Astrocyte (in vitro differentiated cells and primary cell): ENCODE data around the gene RAB3IP. TPM values are rescaled to one million over a fixed set of nuclear protein-coding genes. Genes with fewer than 3 reads are reported as not detected.

Source experiments
- DNase-seq: peaks from one replicate; pipeline ENCODE4 v3.0.0-alpha.2; 2010; ENCODE audit warnings: low read depth
- FAIRE-seq: peaks from 2 replicates; lab custom pipeline; 2011; peaks lifted over from hg19 to GRCh38; lab: Jason Lieb, UNC
- H2AFZ ChIP-seq: 2 replicates; pipeline ENCODE4 v1.6.0; 2012; ENCODE audit warnings: low read depth, low read length, inconsistent platforms
- H3K27ac ChIP-seq: 2 replicates; pipeline ENCODE4 v1.5.1; 2011; ENCODE audit warnings: low read depth, low read length, inconsistent platforms
- H3K27me3 ChIP-seq: 2 replicates; pipeline ENCODE4 v1.6.0; 2011; ENCODE audit warnings: low read length, inconsistent platforms; ENCODE audit not compliant: insufficient read depth
- H3K36me3 ChIP-seq: 2 replicates; pipeline ENCODE4 v1.5.1; 2011; ENCODE audit warnings: low read length, inconsistent platforms; ENCODE audit not compliant: insufficient read depth
- H3K4me1 ChIP-seq: 2 replicates; pipeline ENCODE4 v1.5.1; 2011; ENCODE audit warnings: low read length, inconsistent platforms; ENCODE audit not compliant: insufficient read depth
- H3K4me2 ChIP-seq: 2 replicates; pipeline ENCODE4 v1.6.0; 2012; ENCODE audit warnings: low read length, inconsistent platforms
- H3K4me3 ChIP-seq: 2 replicates; pipeline ENCODE4 v1.5.1; 2011; ENCODE audit warnings: low read depth, mild to moderate bottlenecking, low read length, inconsistent platforms; ENCODE audit not compliant: insufficient read depth
- H3K79me2 ChIP-seq: 2 replicates; pipeline ENCODE4 v1.6.0; 2012; ENCODE audit warnings: mild to moderate bottlenecking, low read length, inconsistent platforms; ENCODE audit not compliant: insufficient read depth
- H3K9ac ChIP-seq: 2 replicates; pipeline ENCODE4 v1.6.0; 2012; ENCODE audit warnings: mild to moderate bottlenecking, low read length, inconsistent platforms
- H3K9me3 ChIP-seq: 2 replicates; pipeline ENCODE4 v1.5.1; 2012; ENCODE audit warnings: low read depth, mild to moderate bottlenecking, low read length, inconsistent platforms; ENCODE audit not compliant: insufficient read depth
- H4K20me1 ChIP-seq: 2 replicates; pipeline ENCODE4 v1.6.0; 2012; ENCODE audit warnings: low read length, inconsistent platforms; ENCODE audit not compliant: insufficient read depth
- H3K27ac Mint-ChIP-seq: one replicate; pipeline ENCODE4 v1.8.0; 2021; ENCODE audit warnings: mild to moderate bottlenecking, mixed read lengths; ENCODE audit not compliant: unreplicated experiment
- H3K27me3 Mint-ChIP-seq: one replicate; pipeline ENCODE4 v1.8.0; 2021; ENCODE audit warnings: low read depth, mixed read lengths; ENCODE audit not compliant: unreplicated experiment
- H3K36me3 Mint-ChIP-seq: one replicate; pipeline ENCODE4 v1.8.0; 2021; ENCODE audit warnings: low read depth, mixed read lengths; ENCODE audit not compliant: unreplicated experiment
- H3K4me1 Mint-ChIP-seq: one replicate; pipeline ENCODE4 v1.8.0; 2021; ENCODE audit warnings: low read depth, mixed read lengths; ENCODE audit not compliant: unreplicated experiment
- H3K4me3 Mint-ChIP-seq: one replicate; pipeline ENCODE4 v1.8.0; 2021; ENCODE audit warnings: mild to moderate bottlenecking, moderate library complexity, mixed read lengths; ENCODE audit not compliant: unreplicated experiment
- H3K9me3 Mint-ChIP-seq: one replicate; pipeline ENCODE4 v1.8.0; 2021; ENCODE audit warnings: mild to moderate bottlenecking, mixed read lengths; ENCODE audit not compliant: unreplicated experiment
- CTCF ChIP-seq: IDR thresholded peaks from 2 replicates; pipeline ENCODE4 v1.5.1; 2011; ENCODE audit warnings: low read depth, mild to moderate bottlenecking, inconsistent platforms, low read length, moderate library complexity; ENCODE audit not compliant: insufficient read depth
- EZH2 ChIP-seq: IDR thresholded peaks from 2 replicates; pipeline ENCODE4 v1.6.1; 2012; ENCODE audit warnings: mild to moderate bottlenecking, low read length, inconsistent platforms; ENCODE audit not compliant: insufficient read depth
- total RNA-seq: library from RNA; stranded (reverse); gene quantifications from 2 replicates; pipeline ENCODE4 v1.2.1, GENCODE V29; 2021

The RAB3IP gene
- total RNA-seq, 1 donor from 2014 or later: 18.4 TPM

- H2AFZ ChIP-seq: no peak overlapping the region
- Mint-ChIP-seq H3K36me3 (no peaks in the 10 kb centered on the region), H3K9me3 (no peaks in the 10 kb centered on the region), H3K4me1 (peaks cover 5% of the 10 kb centered on the region), H3K27me3 (no peaks in the 10 kb centered on the region), H3K27ac (no peak overlapping the region), H3K4me3 (no peak overlapping the region)
- H3K9me3 ChIP-seq: no peaks in the 10 kb centered on the region
- no peaks in the 10 kb centered on the region for H4K20me1 ChIP-seq
- no peak overlapping the region for H3K27ac ChIP-seq
- TF ChIP-seq EZH2 (no peak), CTCF (no peak)
- no peak overlapping the region for H3K4me2 ChIP-seq
- H3K27me3 ChIP-seq: no peaks in the 10 kb centered on the region
- no peaks in the 10 kb centered on the region for H3K79me2 ChIP-seq
- DNase-seq (no peak), FAIRE-seq (no peak)
- H3K36me3 ChIP-seq: no peaks in the 10 kb centered on the region
- H3K4me3 ChIP-seq: no peak overlapping the region
- no peaks in the 10 kb centered on the region for H3K4me1 ChIP-seq
- H3K9ac ChIP-seq: no peak overlapping the region
Measured at GRCh38 chr12:69868695-69869094, 130.0 kb downstream of the RAB3IP start.

- H3K27ac Mint-ChIP-seq: no peak overlapping the region
- no peak overlapping the region for H3K27ac ChIP-seq
- no peak for FAIRE-seq
- no peak for TF ChIP-seq EZH2
- no peak for TF ChIP-seq CTCF
- peaks cover 5% of the 10 kb centered on the region for H3K4me1 Mint-ChIP-seq
- H3K9ac ChIP-seq: no peak overlapping the region
- no peaks in the 10 kb centered on the region for H3K9me3 ChIP-seq
- H3K9me3 Mint-ChIP-seq: no peaks in the 10 kb centered on the region
- H2AFZ ChIP-seq: no peak overlapping the region
- H3K4me1 ChIP-seq: no peaks in the 10 kb centered on the region
- no peaks in the 10 kb centered on the region for H4K20me1 ChIP-seq
- no peak overlapping the region for H3K4me2 ChIP-seq
- no peak for DNase-seq
- H3K27me3 Mint-ChIP-seq: no peaks in the 10 kb centered on the region
- no peaks in the 10 kb centered on the region for H3K36me3 ChIP-seq
- no peak overlapping the region for H3K4me3 ChIP-seq
- no peak overlapping the region for H3K4me3 Mint-ChIP-seq
- no peaks in the 10 kb centered on the region for H3K36me3 Mint-ChIP-seq
- H3K79me2 ChIP-seq: no peaks in the 10 kb centered on the region
- H3K27me3 ChIP-seq: no peaks in the 10 kb centered on the region
Measured at GRCh38 chr12:69872804-69873203, 134.1 kb downstream of the RAB3IP start.

Other genes starting within 250 kb of the RAB3IP start
- 241 and 262 TPM in 2 replicates for gene CCT2, start 153.4 kb upstream of the RAB3IP start, total RNA-seq
- not detected in 2 replicates for gene LRRC10, start 128.0 kb upstream of the RAB3IP start, total RNA-seq
- gene BEST3, start 39.6 kb upstream of the RAB3IP start, total RNA-seq: 1.0 and 1.2 TPM in 2 replicates
- 0.20 and 0.26 TPM in 2 replicates for gene MYRFL, start 86.4 kb downstream of the RAB3IP start, total RNA-seq